ENCODE data around the gene SNED1.

SNED1 gene

GRCh38 chr2:240960309-240960970, 38.0 kb upstream of the SNED1 start:
- DNase-seq (ENCODE audit: low read depth in 2 of 2), result no peak

GRCh38 chr2:240960971-240961876, 37.2 kb upstream of the SNED1 start:
- DNase-seq (ENCODE audit: low read depth in 2 of 2), result no peak

- DNase-seq (ENCODE audit: low read depth in 2 of 2), result no peak
Measured at GRCh38 chr2:240961910-240962299, 36.5 kb upstream of the SNED1 start.

- DNase-seq (ENCODE audit: low read depth in 2 of 2), result no peak
Measured at GRCh38 chr2:240962300-240963064, 35.9 kb upstream of the SNED1 start.

GRCh38 chr2:240963065-240963867, 35.2 kb upstream of the SNED1 start:
- DNase-seq (ENCODE audit: low read depth in 2 of 2), result no peak

DNA sequence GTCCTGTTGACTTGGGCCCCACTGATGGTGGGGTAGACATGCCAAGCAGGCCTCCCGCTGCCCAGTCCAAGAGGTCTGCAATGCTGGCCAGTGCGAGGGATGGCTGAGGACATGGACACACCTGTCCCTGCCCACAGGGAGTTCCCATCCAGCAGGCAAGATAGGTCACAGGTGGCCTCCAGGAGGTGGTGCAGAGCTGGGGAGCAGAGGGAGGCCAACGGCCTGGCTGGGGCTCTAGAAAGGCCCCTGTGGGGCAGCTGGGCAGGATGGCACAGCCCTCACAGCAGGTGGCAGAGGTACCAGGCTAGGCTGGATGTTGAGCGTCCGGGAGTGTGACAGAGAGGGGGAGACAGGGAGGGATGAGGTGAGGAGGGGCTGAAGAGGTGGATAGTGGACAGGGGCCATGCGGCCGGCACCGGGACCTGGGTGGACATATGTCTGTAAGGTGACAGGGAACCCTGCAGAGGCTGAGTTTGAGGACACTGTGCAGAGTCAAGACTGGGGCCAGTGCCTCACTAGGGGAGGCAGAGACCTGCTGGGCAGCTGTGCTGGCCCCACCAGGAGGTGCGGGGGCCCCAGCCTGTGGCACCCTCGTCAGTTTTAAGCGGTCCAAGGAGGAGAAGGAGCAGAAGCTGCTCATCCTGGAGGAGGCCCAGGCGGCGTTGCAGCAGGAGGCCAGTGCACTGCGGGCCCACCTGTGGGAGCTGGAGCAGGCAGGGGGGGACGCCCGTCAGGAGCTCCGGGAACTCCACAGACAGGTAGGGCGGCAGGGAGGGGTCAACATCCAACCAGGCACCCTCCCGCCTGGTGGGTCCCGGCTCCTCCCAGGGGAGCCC, 34.3 kb upstream of the SNED1 start:
- no peak for DNase-seq (ENCODE audit: low read depth in 2 of 2)

GRCh38 chr2:240964704-240965295, 33.6 kb upstream of the SNED1 start:
- DNase-seq (ENCODE audit: low read depth in 2 of 2), result no peak

DNA sequence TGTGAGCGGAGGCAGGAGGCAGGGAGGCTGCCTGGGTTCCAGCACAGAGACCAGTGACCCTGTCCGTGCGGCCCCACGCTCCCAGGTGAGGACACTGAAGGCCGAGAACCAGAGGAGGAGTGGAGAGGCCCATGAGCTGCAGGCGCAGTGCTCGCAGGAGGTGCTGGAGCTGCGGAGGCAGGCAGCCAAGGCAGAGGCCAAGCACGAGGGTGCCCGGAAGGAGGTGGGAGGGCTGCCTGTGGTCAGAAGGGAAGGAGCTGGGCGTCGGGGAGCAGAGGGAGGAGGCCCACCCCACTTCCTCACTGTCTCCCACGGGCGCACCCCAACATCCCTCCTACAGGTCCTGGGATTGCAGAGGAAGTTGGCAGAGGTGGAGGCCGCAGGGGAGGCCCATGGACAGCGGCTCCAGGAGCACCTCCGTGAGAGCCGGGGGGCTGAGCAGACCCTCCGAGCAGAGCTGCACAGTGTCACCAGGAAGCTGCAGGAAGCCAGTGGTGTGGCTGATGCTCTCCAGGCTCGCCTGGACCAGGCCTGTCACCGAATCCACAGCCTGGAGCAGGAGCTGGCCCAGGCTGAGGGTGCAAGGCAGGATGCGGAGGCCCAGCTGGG, 33.0 kb upstream of the SNED1 start:
- DNase-seq (ENCODE audit: low read depth in 2 of 2), result no peak

- DNase-seq (ENCODE audit: low read depth in 2 of 2), result no peak
Measured at GRCh38 chr2:240965905-240966456, 32.4 kb upstream of the SNED1 start.

GRCh38 chr2:240966457-240966905, 31.9 kb upstream of the SNED1 start:
- no peak for DNase-seq (ENCODE audit: low read depth in 2 of 2)

- no peak for DNase-seq (ENCODE audit: low read depth in 2 of 2)
Measured at GRCh38 chr2:240966906-240967680, 31.3 kb upstream of the SNED1 start.

GRCh38 chr2:240967681-240968621, 30.5 kb upstream of the SNED1 start:
- DNase-seq (ENCODE audit: low read depth in 2 of 2), result no peak

- no peak for DNase-seq (ENCODE audit: low read depth in 2 of 2)
Measured at GRCh38 chr2:240968731-240969624, 29.4 kb upstream of the SNED1 start.

DNA sequence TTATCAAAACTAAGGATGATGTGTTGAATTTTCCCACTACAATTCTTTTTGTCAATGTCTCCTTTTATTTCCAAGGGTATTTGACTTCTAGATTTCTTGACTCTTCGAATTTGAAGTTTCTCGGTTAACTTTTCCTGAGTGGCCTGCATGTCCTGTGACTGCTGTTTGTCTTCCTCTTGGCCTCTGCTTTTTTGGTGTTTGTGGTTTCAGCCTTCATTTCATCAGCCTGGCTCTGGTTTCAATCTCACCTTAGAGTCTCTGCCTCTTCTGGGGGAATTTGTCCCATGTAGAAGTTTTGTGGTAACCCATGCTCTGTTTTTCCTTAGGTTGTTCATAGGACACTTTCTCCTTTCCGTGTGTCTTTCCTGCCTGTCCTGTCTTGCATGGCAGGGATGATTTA, 28.3 kb upstream of the SNED1 start:
- no peak for DNase-seq (ENCODE audit: low read depth in 2 of 2)

DNA sequence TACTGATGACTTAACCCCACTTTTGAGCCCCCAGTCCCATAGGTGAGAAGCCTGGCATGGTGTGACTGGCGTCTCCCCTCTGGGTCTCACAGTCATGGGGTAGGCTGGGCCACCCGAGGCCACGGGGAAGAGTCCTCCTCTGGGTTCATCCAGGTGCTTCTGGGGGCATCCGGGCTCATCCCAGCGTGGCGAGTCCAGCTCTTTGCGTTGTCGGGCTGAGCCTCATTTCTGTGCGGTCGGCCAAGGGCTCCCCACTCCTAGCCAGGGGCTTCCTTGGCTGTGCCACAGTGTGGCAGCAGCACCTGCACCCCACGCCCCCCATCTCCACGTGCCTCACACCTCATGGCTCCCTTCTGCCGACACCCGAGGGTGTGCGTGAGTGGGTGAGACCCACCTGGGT, 27.6 kb upstream of the SNED1 start:
- DNase-seq (ENCODE audit: low read depth in 2 of 2), result no peak

DNA sequence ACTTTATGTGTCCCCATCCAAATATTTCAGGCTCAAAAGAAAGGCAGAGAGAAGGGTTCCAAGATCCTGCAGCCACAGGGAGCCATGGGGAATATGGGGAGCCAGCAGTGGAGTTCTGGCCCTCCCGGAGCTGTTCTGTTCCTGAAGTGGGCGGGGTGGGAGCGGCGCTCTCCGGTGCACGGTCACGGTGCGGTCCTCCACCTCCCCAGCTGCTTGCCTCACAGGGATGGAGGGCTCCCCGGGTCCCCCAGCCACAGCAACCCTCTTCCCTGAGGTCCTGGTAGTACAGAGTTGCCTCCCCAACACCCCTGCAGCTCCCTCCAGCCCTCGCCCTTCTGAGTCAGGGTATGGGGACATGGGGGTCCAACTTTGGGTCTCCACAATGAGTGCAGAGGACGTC, 26.2 kb upstream of the SNED1 start:
- DNase-seq (ENCODE audit: low read depth in 2 of 2), result no peak
